Adrenal gland (tissue), 12 donors: ENCODE measurements around the gene GOLGA6A. TPM values are rescaled to one million over a fixed set of nuclear protein-coding genes. Genes with fewer than 3 reads are reported as not detected.

Source experiments
- DNase-seq, 7 donors: peaks; one replicate each; pipeline ENCODE4 v3.0.0-alpha.2; 2019 to 2020
- H3K27ac ChIP-seq, 5 donors: fragments of 200-600 bp; sonication (generic) in 4 of 5; 1 replicate in 3 of 5; 2 replicates in 2 of 5; pipeline versions ENCODE4 v1.5.1 to v1.8.0; 2016 to 2020; ENCODE audit warnings: mild to moderate bottlenecking in 1 of 5
- H3K27me3 ChIP-seq: fragments of 200-600 bp; 2 replicates; pipeline ENCODE4 v1.8.0; 2021
- H3K36me3 ChIP-seq, 2 donors: fragments of 200-600 bp; replicated peaks in 1 of 2; 1 replicate in 1 of 2; 2 replicates in 1 of 2; pipeline versions ENCODE4 v1.5.1 to v1.8.0; 2018 to 2022
- H3K4me1 ChIP-seq, 2 donors: fragments of 200-600 bp; replicated peaks in 1 of 2; 1 replicate in 1 of 2; 2 replicates in 1 of 2; pipeline versions ENCODE4 v1.5.1 to v1.8.0; 2018 to 2021
- H3K4me3 ChIP-seq, 4 donors: fragments of 200-600 bp; sonication (generic) in 3 of 4; one replicate each; pipeline ENCODE4 v1.5.1; 2016 to 2018
- H3K9me3 ChIP-seq, 3 donors: fragments of 200-600 bp; sonication (generic) in 1 of 3; replicated peaks in 1 of 3; 1 replicate in 2 of 3; 2 replicates in 1 of 3; pipeline versions ENCODE4 v1.5.1 to v1.8.0; 2016 to 2021
- POLR2A ChIP-seq, 2 donors: fragments of 450-650 bp; IDR thresholded peaks; one replicate each; pipeline ENCODE4 v1.6.1; 2017; ENCODE audit warnings: antibody characterized with exemption in 2 of 2, mild to moderate bottlenecking in 2 of 2, moderate library complexity in 1 of 2
- whole genome bisulfite sequencing, 4 donors: extraction: QIAGEN DNeasy Blood & Tissue Kit in 2 of 4; methylation state at CpG; one replicate each; pipeline versions ENCODE4 v1.1.5 to v1.1.7; 2013 to 2017; 5-methylcytosine and 5-hydroxymethylcytosine counted together
- intact Hi-C, 2 donors: fragments of 100-400 bp; cut with DNase I; formaldehyde crosslinking; loops; one replicate each; pipeline versions ENCODE4 v1.14.1 to v1.15.0; 2022 to 2023
- polyA plus RNA-seq, 3 donors: library from polyadenylated mRNA; stranded (reverse); fragments of 200-250 nt in 2 of 3; fragments of 350-450 nt in 1 of 3; fragmentation: Illumina TruSeq in 1 of 3; extraction: RNeasy Lipid Tissue Mini Kit (QIAGEN cat#74804) in 1 of 3; gene quantifications; one replicate each; pipeline ENCODE4 v1.2.3, GENCODE V29; 2013 to 2014
- total RNA-seq, 9 donors: library from RNA; depleted of rRNA in 4 of 9; stranded (reverse); fragments of >200 nt in 4 of 9; fragments of 120-200 nt in 1 of 9; fragmentation: NEBNext Ultra II Directional in 1 of 9; extraction: Animal tissue kit (Norgen Biotek cat#: 25700) in 1 of 9; gene quantifications; one replicate each; pipeline versions ENCODE4 v1.1.0 to v1.2.4, GENCODE V29; 2013 to 2023
- TF ChIP-seq, protein P1 (sequence below), 6 experiments: fragments of 450-650 bp in 4 of 6; fragments of 200-600 bp in 2 of 6; sonication (generic) in 1 of 6; IDR thresholded peaks; 1 replicate in 5 of 6; 2 replicates in 1 of 6; pipeline versions ENCODE4 v1.5.1 to v1.8.0; 2016 to 2021; ENCODE audit warnings: antibody characterized with exemption in 6 of 6, mild to moderate bottlenecking in 2 of 6, moderate library complexity in 1 of 6
- donor health status: healthy with polysubstance abuse.
- donor health status: Bipolar disorder and iron deficiency.
- donor health status: DM: yes; HTN: yes; CAD: no.
- donor health status: DM: no; HTN: no; CAD: no.
- donor health status: DM: no; HTN: no; CAD: no.
- donor health status: DM: yes; HTN: yes; CAD: no.

GOLGA6A gene
- total and polyA plus RNA-seq, 12 donors: 0.03 to 0.44 TPM; not detected in 10

- H3K4me3 ChIP-seq: no peak overlapping the region
- intact Hi-C loops: no loop called here
- no peaks in the 10 kb centered on the region for H3K27me3 ChIP-seq
- H3K9me3 ChIP-seq: no peaks in the 10 kb centered on the region
- no peaks in the 10 kb centered on the region for H3K36me3 ChIP-seq
- peaks cover 0 to 8% of the 10 kb centered on the region in 2 donors for H3K4me1 ChIP-seq
- DNase-seq: no peak
- WGBS, 4 donors: 79 to 89% (median 86%) methylated on average over 5 to 8 of the region's 8 CpGs
- TF ChIP-seq POLR2A (IDR thresholded peaks at IDR 0.05): no peak
- TF ChIP-seq, protein P1, sequence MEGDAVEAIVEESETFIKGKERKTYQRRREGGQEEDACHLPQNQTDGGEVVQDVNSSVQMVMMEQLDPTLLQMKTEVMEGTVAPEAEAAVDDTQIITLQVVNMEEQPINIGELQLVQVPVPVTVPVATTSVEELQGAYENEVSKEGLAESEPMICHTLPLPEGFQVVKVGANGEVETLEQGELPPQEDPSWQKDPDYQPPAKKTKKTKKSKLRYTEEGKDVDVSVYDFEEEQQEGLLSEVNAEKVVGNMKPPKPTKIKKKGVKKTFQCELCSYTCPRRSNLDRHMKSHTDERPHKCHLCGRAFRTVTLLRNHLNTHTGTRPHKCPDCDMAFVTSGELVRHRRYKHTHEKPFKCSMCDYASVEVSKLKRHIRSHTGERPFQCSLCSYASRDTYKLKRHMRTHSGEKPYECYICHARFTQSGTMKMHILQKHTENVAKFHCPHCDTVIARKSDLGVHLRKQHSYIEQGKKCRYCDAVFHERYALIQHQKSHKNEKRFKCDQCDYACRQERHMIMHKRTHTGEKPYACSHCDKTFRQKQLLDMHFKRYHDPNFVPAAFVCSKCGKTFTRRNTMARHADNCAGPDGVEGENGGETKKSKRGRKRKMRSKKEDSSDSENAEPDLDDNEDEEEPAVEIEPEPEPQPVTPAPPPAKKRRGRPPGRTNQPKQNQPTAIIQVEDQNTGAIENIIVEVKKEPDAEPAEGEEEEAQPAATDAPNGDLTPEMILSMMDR (IDR thresholded peaks at IDR 0.05): no peak
- H3K27ac ChIP-seq: peak overlapping the region in 2 of 5 donors; percentile 53 to 86
Observed at GRCh38 chr15:74041777-74042435, 40.4 kb downstream of the GOLGA6A start.

DNA sequence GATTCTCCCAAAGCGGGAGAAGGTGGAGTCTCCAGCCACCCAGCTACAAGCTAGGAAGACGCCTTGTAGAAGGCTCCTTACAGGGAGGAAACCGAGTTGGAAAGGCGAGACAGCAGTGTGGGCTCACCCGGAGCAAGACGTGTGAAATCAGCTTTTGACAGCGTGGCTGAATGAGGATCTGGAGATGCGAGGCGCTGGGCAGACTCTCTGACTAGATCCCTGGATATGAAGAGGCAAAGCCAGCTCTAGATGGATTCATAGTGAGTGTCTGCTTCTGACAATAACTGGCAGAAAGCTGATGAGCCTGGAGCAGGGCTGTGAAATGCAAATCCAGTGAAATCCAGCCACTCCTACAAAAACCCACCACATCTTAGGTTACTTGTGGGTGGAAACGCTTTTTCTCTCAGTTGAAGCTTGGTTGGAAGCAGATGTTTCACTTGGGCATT is 41.0 kb downstream of the GOLGA6A start:
- WGBS, 4 donors: 90 to 95% (median 91%) methylated on average over 10 of the region's 10 CpGs
- DNase-seq: no peak
- intact Hi-C loops: no loop called here
- H3K27me3 ChIP-seq: no peaks in the 10 kb centered on the region
- H3K4me3 ChIP-seq: no peak overlapping the region
- peaks cover 0 to 2% of the 10 kb centered on the region in 2 donors for H3K36me3 ChIP-seq
- TF ChIP-seq, protein P1 (IDR thresholded peaks at IDR 0.05): no peak
- no peak for TF ChIP-seq POLR2A (IDR thresholded peaks at IDR 0.05)
- peaks cover 0 to 8% of the 10 kb centered on the region in 2 donors for H3K4me1 ChIP-seq
- no peaks in the 10 kb centered on the region for H3K9me3 ChIP-seq
- peak overlapping the region in 4 of 5 donors; percentile 27 to 86 (median 60) for H3K27ac ChIP-seq

GRCh38 chr15:74040109-74040850 is 42.1 kb downstream of the GOLGA6A start:
- DNase-seq: peak in 6 of 7 donors; percentile 35 to 82 (median 54)
- 84 to 85% (median 84%) methylated on average over 7 of the region's 7 CpGs for WGBS, 4 donors
- no peaks in the 10 kb centered on the region for H3K27me3 ChIP-seq
- H3K4me3 ChIP-seq: no peak overlapping the region
- intact Hi-C loops: no loop called here
- H3K4me1 ChIP-seq: peaks cover 0 to 8% of the 10 kb centered on the region in 2 donors
- TF ChIP-seq, protein P1 (IDR thresholded peaks at IDR 0.05): peak in 1 of 6 experiments; percentile 18
- TF ChIP-seq POLR2A (IDR thresholded peaks at IDR 0.05): no peak
- peaks cover 0 to 12% of the 10 kb centered on the region in 2 donors for H3K36me3 ChIP-seq
- peak overlapping the region in 3 of 5 donors; percentile 15 to 86 (median 67) for H3K27ac ChIP-seq
- H3K9me3 ChIP-seq: no peaks in the 10 kb centered on the region

DNA sequence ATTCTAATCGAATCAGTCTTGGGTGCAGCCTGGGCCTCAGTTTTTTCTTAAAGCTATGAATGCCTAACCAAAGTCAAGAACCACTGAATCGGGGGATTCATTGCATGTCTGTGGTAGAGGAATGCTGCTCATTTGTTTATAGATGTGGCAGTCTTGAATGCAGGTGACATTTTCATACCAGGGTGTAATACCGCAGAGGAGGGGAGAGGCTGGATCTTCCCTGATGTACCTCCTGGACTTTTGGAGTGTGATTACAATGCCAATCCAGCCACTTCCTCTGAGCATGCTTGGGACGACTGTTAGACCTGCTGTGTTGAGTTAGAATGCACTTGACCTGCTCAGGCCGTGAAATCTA is 42.7 kb downstream of the GOLGA6A start:
- no peak for DNase-seq
- H3K4me1 ChIP-seq: peaks cover 0 to 8% of the 10 kb centered on the region in 2 donors
- no peaks in the 10 kb centered on the region for H3K9me3 ChIP-seq
- no peak overlapping the region for H3K4me3 ChIP-seq
- H3K27ac ChIP-seq: peak overlapping the region in 3 of 5 donors; percentile 15 to 82 (median 52)
- TF ChIP-seq POLR2A (IDR thresholded peaks at IDR 0.05): no peak
- TF ChIP-seq, protein P1 (IDR thresholded peaks at IDR 0.05): no peak
- H3K27me3 ChIP-seq: no peaks in the 10 kb centered on the region
- peaks cover 0 to 18% of the 10 kb centered on the region in 2 donors for H3K36me3 ChIP-seq
- intact Hi-C loops: loop anchor here in 1 of 2 donors (5.0 kb wide), 1 partner anchor 67 kb away; no protein-coding TSS in a partner anchor
- 78 to 86% (median 83%) methylated on average over 4 to 5 of the region's 5 CpGs for WGBS, 4 donors
